RPMI8226 (cell line): ENCODE data around the gene ZNF587.
"Not testable (repeated sequence)": the region's sequence is repeated elsewhere in the genome, so short reads cannot be mapped to it uniquely, and the experiment has no call there.

ENCODE experiments used
- DNase-seq: peaks from one replicate; pipeline ENCODE4 v3.0.0-alpha.2; 2015

The ZNF587 gene

DNA sequence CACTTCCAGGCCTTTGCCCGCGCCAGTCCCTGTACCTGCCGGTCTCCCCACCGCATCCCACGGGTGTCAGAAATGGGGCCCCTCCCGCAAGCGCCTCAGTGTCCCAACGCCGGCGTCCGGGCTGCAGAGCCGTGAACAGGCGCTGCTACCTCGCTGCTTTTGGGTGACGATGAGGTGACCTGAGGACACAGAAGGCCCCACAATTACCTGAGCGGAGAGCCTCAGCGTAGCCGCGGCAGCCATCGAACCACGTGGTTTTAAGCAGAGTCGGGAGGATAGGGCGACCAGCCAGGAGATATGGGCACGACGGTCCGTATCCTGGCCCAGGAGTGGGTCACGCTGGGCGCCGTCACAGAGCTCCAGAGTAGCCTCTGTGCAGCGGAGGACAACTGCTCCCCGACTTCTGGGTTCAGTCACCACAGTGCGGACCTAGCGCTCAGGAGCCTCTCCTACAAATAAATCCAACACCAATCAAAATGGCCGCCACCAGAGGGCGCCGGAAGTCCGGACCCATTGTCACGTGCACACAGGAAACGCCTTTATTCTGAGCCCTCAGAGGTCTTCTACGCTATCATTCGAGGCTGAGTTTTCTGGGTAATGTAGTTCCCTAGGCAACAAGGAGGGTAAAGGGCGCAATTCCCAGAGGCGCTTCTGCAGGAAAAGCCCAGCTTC, 39.0 kb downstream of the ZNF587 start, which contains the start of gene ZNF814:
ZNF814 (minus strand) TSS at position 478 of the 672 bp plus-strand sequence; CDS start at position 243, 235 bp downstream.
- peak; percentile 91 for DNase-seq

DNA sequence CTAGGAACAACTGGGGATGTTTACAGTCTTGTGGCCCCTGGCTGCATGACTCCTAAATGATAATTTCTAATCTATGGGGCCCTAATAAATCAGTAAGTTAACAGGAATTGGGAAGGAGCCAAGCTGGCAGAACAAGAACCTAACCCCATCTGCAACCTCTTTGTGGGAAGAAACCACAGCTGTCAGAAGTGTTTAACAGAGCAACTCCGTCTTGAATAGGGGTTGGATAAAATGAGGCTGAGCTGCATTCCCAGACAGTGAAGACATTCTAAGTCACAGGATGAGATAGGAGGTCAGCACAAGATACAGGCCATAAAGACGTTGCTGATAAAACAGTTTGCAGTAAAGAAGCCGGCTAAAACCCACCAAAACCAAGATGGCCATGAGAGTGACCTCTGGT, 41.0 kb downstream of the ZNF587 start:
- not testable (repeated sequence) for DNase-seq

DNA sequence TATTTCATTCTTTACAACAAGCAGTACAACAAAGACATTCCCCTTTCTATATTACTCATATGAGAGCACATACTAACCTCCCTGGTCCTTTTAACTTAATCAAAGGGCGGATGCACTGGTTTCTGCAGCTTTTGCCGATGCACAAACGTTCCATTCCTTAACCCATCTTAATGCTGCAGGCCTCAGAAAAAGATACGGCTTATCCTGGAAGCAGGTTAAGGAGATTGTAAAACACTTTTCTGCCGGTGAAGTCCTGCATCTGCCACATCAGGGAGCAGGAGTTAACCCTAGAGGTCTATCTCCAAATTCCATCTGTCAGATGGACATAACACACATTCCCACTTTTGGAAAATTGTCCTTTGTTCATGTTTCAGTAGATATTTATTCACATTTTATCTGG, 50.7 kb downstream of the ZNF587 start:
- no peak for DNase-seq

DNA sequence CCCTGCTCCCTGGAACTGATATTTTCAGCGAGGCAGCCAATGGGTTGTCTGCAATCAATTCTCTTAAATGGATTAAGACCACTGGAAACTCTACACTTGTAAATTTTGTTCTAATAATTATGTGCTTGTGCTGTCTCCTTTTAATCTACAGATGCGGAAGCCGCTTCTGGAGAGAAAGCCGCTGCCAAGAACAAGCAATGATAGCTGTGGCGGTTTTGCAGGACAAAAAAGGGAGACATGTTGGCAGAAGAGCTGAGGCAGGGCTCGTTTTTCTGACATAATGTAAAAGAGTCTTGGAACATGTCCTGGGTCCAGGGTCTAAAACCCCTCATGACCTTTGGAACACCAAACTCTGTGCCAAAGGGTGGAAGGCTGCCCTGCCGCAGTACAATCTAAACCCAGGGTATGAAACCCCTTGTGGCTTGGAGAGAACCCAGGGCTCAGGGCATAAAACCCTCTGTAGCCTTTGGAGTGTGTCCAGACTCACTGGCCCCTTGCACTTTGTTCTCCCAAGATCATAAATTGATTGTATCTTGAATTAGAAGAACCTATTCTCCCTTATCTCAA, 54.0 kb downstream of the ZNF587 start:
- DNase-seq, result no peak

DNA sequence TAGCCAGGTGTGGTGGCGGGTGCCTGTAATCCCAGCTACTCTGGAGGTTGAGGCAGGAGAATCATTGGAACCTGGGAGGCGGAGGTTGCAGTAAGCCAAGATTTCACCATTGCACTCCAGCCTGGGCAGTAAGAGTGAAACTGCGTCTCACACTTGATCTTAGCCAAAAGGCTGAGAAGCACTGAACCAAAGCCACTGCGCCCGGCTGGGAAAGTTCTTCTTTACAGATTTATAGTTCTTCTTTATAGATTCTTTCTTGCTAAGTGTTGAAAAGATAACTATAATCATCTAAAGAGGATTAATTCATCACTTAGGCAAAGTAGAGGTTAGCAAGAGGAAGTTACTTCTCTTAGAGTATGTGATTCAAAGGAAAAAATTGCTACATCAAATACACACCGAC, 55.6 kb downstream of the ZNF587 start:
- no peak for DNase-seq

DNA sequence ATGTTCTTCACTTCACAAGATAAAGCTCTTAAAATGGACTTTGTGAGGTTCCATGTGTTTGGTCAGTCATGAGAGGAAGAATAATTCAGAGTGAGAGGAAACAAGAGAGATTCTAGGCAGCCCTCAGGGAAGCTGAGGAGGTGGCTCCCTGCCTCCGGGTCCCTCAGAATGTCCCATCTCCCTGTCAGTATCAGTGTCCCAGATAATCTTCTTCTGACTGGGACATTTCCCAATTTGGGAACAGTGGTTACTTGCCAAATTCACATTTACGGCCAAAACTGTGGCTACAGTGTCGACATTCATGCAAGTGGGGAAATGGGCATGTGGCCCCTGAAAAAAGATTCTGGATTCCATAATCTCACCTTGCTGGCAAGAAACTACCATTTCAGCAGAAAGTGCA, 57.7 kb downstream of the ZNF587 start:
- no peak for DNase-seq

DNA sequence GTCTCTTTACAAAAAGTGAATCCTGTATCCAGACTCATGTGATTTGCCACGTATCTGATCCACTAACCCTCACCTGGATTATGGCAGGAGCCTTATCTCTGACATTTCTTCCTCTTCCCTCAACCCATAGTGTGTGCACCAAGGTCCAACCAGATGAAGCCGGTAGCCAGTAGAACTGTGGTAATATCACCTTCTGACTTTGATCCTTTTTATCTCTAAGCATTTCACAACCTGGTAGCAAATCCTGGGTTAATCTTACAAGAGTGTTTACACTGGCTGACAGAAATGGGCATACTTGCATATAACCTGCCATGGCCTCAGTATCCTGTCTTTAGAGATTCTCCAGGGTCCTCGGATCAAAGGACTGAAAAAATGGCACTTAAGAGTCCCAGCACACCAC, 64.9 kb downstream of the ZNF587 start:
- no peak for DNase-seq
